ENCODE results near the gene FOXR1. TPM values are rescaled to one million over a fixed set of nuclear protein-coding genes. Genes with fewer than 3 reads are reported as not detected.
"Not testable (repeated sequence)": the region's sequence is repeated elsewhere in the genome, so short reads cannot be mapped to it uniquely, and the experiment has no call there.

Gene FOXR1
- total RNA-seq, 1 experiment from 2014 or later = not detected

DNA sequence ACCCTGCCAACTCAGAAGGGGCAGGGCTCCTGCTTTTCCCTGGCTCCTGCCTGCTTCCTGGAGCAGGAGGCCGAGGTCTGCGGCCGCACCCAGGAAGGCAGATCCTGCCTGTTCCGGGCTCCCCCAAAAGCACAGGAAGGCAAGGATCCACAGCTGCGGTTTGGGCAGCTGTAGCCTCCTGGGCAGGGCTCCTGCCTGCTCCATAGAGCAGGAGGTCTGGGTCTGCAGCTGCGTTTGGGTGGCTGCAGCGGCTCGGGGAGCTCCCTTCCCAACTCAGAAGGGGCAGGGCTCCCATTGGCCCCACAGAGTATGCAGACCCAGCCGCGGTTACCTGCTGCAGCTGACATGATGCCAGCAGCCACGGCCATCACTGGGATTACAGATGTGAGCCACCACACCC, 10.0 kb upstream of the FOXR1 start:
- intact Hi-C loops (cut with micrococcal nuclease; ENCODE audit: unreplicated experiment) = loop anchor here (5.0 kb wide), 1 partner anchor 51 kb away; no protein-coding TSS in a partner anchor
- no peaks in the 10 kb centered on the region for H3K9me3 ChIP-seq (ENCODE audit: low read depth, low read length, poor library complexity, severe bottlenecking)
- H3K4me3 ChIP-seq (ENCODE audit: low read depth, low read length, poor library complexity, severe bottlenecking) = no peak overlapping the region
- no peaks in the 10 kb centered on the region for H3K27me3 ChIP-seq (replicated peaks; ENCODE audit: insufficient read depth, low read depth, low read length, poor library complexity)
- POLR2A ChIA-PET (ENCODE audit: low non-redundant PET) = no interaction called here
- H3K27ac ChIP-seq (ENCODE audit: low read depth, low read length, poor library complexity, severe bottlenecking) = no peak overlapping the region
- TF ChIP-seq, protein P1, sequence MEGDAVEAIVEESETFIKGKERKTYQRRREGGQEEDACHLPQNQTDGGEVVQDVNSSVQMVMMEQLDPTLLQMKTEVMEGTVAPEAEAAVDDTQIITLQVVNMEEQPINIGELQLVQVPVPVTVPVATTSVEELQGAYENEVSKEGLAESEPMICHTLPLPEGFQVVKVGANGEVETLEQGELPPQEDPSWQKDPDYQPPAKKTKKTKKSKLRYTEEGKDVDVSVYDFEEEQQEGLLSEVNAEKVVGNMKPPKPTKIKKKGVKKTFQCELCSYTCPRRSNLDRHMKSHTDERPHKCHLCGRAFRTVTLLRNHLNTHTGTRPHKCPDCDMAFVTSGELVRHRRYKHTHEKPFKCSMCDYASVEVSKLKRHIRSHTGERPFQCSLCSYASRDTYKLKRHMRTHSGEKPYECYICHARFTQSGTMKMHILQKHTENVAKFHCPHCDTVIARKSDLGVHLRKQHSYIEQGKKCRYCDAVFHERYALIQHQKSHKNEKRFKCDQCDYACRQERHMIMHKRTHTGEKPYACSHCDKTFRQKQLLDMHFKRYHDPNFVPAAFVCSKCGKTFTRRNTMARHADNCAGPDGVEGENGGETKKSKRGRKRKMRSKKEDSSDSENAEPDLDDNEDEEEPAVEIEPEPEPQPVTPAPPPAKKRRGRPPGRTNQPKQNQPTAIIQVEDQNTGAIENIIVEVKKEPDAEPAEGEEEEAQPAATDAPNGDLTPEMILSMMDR (conservative IDR thresholded peaks at IDR 0.05; ENCODE audit: low read depth, low read length) = no peak
- TF ChIP-seq EZH2 (IDR thresholded peaks at IDR 0.05; ENCODE audit: borderline replicate concordance, low read depth, low read length, poor library complexity, severe bottlenecking) = no peak
- CTCF ChIA-PET = no interaction called here
- H3K36me3 ChIP-seq (ENCODE audit: insufficient read depth, low read length, poor library complexity, severe bottlenecking) = no peaks in the 10 kb centered on the region
- no TSS peak for BruUV-seq (replicated peaks)
- DNase-seq (ENCODE audit: low spot score) = no peak
- no peaks in the 10 kb centered on the region for H3K4me1 ChIP-seq (ENCODE audit: insufficient read depth, low read length, poor library complexity, severe bottlenecking)

GRCh38 chr11:118969508-118969907, 2.1 kb upstream of the FOXR1 start:
- H3K36me3 ChIP-seq (ENCODE audit: insufficient read depth, low read length, poor library complexity, severe bottlenecking); DNase-seq (ENCODE audit: low spot score); H3K4me1 ChIP-seq (ENCODE audit: insufficient read depth, low read length, poor library complexity, severe bottlenecking); POLR2A ChIA-PET (ENCODE audit: low non-redundant PET); H3K27me3 ChIP-seq (replicated peaks; ENCODE audit: insufficient read depth, low read depth, low read length, poor library complexity); BruUV-seq (replicated peaks); H3K27ac ChIP-seq (ENCODE audit: low read depth, low read length, poor library complexity, severe bottlenecking); H3K9me3 ChIP-seq (ENCODE audit: low read depth, low read length, poor library complexity, severe bottlenecking); intact Hi-C loops (cut with micrococcal nuclease; ENCODE audit: unreplicated experiment); H3K4me3 ChIP-seq (ENCODE audit: low read depth, low read length, poor library complexity, severe bottlenecking): not testable (repeated sequence)
- CTCF ChIA-PET = interaction anchor here (0.7 kb wide), 1 partner anchor 60 kb away, joined by 3 read pairs; no protein-coding TSS in a partner anchor

- Histone ChIP-seq H3K4me1 (ENCODE audit: insufficient read depth, low read length, poor library complexity, severe bottlenecking) (no peaks in the 10 kb centered on the region), H3K27me3 (replicated peaks; ENCODE audit: insufficient read depth, low read depth, low read length, poor library complexity) (no peaks in the 10 kb centered on the region), H3K27ac (ENCODE audit: low read depth, low read length, poor library complexity, severe bottlenecking) (no peak overlapping the region), H3K9me3 (ENCODE audit: low read depth, low read length, poor library complexity, severe bottlenecking) (no peaks in the 10 kb centered on the region), H3K36me3 (ENCODE audit: insufficient read depth, low read length, poor library complexity, severe bottlenecking) (no peaks in the 10 kb centered on the region), H3K4me3 (ENCODE audit: low read depth, low read length, poor library complexity, severe bottlenecking) (no peak overlapping the region)
- TF ChIP-seq, protein P1 (conservative IDR thresholded peaks at IDR 0.05; ENCODE audit: low read depth, low read length) = no peak
- TF ChIP-seq EZH2 (IDR thresholded peaks at IDR 0.05; ENCODE audit: borderline replicate concordance, low read depth, low read length, poor library complexity, severe bottlenecking) = no peak
- ChIA-PET CTCF (no interaction called here), POLR2A (ENCODE audit: low non-redundant PET) (no interaction called here)
- intact Hi-C loops (cut with micrococcal nuclease; ENCODE audit: unreplicated experiment) = no loop called here
- DNase-seq (ENCODE audit: low spot score) = no peak
- no TSS peak for BruUV-seq (replicated peaks)
These were observed 2.4 kb downstream of the FOXR1 start for GRCh38 chr11:118973985-118974384.

All from A673 (cell line).